NCI-H345 treated with DMSO at 0.1 percent for 48 hours (cell line): ENCODE data around the gene SLC7A9.

Experiments used
- DNase-seq: peaks from one replicate; lab custom pipeline; 2025; ENCODE audit not compliant: unreplicated experiment; lab: John Stamatoyannopoulos, UW

SLC7A9 gene

DNA sequence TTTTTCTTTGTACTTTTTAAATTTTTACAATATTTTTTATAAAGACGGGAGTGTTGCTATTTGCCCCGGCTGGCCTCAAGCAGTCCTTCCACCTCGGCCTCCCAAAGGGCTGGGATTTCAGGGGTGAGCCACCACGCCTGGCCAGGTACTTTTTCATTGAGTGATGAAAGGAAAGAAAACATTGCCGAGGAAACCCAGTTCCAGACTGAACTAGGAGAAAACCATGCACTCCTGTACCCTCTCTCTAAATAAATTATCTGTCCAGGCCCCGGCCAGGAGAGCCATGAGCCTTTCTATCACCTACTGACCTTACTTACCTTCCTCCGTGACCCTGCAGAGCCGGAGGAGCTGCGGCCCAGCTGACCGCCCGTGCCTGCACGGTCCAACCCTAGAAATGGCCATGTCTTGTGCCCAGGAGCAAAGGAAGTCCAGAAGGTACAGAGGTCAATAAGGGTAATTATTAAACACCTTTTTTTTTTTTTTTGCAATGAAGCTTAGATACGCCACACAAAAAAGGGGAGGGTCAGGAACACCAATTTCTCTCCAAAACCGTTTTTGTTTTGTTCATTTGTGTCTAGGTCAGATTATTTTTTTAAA, at the start of gene SLC7A9:
SLC7A9 (minus strand) TSS at position 399 of the 597 bp plus-strand sequence. CDS start 1,233 bp downstream, outside the sequence.
- no peak for DNase-seq

DNA sequence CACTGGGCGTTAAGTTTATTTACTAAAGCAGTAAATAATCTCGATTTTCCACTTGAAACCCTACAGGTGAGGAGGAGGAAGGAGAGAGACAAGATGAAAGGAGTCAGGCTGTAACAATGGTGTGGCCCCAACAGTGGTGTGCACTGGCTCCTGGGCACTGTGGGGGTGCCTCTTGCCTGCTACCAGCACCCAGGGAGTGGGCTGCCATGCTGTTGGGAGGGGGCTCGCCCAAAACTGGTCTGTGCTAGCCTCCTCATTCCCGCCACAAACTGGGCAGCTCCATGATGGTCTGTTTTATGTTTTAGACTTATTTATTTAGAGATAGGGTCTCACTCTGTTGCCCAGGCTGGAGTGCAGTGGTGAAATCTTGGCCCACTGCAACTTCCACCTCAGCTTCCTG, 49.8 kb upstream of the SLC7A9 start:
- DNase-seq = no peak

DNA sequence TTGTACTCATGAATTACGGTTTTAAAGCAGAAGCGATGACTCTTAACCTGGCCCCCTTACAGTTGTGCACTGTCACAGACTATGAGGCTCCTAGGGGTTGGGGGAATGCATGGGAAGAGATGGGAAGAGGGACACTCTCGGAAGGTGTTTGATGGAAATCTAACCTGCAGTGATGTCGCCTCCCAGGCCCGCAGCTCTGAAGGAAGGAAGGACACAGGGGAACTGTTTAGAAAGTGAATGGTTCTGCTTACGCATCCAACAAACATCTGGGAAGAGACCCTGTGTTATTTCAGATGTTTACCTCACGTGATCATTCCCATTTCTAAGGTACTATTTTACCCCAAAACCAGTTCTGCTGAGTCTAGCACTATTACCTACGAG, 48.0 kb upstream of the SLC7A9 start:
- no peak for DNase-seq

DNA sequence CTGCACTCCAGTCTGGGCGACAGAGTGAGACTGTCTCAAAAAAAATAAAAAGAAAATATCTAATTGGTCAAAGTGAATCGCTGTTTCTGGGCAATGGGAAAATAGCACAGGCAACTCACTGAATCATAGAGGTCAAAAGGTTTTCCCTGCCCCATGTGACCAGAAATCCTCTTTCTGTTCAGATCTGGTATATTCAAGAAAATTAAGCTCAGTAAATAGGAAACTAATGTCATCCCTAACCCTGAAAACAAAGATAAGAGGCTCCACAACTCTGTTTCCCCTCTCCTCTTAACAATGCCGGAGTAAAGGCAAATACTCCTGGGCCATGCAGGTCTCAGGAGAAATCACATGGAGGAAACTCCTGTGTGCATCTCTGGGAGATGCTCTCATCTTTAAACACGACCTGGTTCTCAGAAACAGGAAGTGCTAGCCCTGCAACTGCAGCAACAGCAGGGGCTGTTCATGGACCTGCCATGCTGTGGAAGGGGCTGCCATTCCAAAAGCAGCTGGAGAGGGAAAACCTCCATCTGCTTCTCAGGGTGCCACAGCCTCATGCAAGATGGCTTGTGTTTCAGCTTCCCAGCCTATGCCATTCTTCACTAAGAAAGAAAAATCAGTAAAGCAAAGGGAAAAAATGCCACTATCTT, 47.5 kb upstream of the SLC7A9 start:
- no peak for DNase-seq

DNA sequence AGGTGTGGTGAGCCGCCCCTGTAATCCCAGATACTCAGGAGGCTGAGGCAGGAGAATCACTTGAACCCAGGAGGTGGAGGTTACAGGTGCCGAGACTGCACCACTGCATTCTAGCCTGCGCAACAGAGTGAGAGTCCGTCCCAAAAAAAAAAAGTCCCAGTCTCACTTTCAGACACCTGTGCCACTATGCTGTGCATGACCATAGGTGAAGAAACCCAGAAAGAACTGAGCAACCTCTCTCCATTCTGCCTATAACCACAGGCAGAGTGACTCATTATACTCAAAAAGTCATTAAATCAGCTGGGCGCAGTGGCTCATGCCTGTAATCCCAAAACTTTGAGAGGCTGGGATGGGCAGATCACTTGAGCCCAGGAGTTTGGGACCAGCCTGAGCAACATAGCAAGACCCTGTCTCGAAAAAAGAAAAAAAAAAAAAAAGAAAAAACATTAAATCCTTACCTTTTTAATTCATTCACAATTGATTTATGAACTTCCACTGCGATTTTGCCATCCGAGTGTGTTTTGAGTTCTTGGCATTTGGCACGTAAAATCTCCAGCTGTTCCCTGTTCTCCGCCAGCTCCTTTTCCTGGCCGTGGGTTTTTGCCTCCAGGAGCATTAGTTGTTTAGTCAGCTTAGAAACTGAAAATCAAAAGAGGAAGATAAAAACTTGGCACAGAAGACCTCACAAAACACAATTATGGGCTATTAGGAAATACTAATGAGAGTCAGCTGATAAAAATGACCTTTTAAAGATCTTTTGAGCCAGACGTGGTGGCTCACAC, 45.5 kb upstream of the SLC7A9 start:
- no peak for DNase-seq

DNA sequence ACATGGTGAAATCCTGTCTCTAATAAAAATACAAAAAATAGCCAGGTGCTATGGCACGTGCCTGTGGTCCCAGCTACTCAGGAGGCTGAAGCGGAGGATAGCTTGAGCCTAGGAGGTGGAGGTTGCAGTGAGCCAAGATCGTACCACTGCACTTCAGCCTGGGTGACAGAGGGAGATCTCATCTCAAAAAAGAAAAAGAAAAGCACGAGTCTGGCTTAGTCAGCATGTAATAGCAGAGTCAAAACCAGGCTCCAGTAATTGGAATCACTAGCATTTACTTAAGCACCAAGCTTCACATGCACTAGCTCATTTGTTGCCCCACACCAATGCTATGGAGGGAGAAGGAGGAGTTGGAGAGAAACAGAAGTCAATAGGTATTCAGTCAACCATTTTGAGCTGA, 41.9 kb upstream of the SLC7A9 start:
- no peak for DNase-seq

DNA sequence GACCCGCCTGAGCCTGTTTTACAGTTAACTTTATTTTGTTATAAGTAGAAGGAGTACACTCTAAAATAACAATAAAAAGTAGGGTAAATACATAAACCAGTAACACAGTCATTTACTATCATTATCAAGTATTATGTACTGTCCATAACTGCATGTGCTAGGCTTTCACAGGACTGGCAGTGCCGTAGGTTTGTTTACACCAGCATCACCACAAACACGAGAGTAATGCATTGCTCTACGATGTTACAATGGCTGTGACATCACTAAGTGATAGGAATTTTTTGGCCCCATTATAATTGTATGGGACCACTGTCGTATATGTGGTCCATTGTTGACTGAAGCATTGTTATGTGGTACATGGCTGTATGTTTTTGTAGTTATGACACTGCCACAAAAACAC, 41.3 kb upstream of the SLC7A9 start:
- DNase-seq = no peak

DNA sequence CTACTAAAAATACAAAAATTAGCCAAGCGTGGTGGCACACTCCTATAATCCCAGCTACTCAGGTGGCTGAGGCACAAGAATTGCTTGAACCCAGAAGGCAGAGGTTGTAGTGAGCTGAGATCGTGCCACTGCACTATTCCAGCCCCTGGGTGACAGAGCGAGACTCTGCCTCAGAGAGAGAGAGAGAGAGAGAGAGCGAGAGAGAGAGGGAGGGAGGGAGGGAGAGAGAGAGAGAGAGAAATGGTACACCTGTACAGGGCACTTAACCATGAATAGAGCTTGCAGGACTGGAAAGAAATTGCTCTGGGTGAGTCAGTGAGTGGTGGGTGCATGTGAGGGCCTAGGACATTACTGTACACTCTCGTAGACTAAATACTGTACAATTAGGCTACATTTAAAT, 40.5 kb upstream of the SLC7A9 start:
- DNase-seq = no peak

DNA sequence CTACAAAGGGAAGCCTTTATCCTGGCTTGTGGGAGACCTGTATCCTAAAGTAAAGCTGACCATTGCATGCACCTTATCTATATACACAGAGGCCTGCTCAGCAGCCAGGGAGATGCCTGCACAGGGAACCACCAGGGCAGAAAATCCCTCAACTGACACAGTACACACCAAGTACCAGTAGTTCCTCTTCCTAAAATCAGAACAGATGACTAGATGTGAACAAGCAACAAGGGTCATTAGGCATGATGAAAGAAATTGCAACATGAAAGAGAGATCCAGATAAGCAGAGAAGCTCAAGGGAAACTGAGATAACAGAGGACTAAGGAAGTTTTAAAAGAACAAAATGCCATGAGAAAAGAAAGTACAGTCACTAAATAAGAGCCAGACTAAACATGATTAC, 39.7 kb upstream of the SLC7A9 start:
- no peak for DNase-seq

DNA sequence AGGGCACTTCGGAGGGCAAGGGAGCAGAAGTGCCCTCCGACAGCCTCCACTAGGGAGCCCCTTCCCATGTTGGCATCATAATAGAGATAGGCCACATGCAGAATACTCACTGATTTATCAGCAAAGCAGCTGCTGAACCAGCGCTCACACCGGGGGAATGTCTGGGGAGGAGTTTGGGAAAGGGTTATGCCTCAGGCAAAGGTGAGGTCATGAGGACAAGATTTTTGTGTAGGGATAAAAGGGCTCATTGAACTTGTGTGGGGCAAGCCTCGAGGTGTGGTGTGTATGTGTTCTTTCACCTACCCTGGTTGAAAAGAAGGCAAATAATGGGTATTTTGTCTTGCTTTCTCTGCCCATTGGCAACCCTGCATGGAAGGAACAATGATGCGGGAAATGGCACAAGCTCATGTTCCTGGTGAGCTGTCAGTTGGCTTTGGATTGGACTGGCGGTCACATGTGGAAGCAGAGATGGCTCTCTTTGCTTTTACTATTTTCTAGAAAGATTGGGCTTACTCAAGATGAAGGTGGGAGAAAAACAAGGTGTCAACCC, 39.1 kb upstream of the SLC7A9 start:
- DNase-seq = no peak

DNA sequence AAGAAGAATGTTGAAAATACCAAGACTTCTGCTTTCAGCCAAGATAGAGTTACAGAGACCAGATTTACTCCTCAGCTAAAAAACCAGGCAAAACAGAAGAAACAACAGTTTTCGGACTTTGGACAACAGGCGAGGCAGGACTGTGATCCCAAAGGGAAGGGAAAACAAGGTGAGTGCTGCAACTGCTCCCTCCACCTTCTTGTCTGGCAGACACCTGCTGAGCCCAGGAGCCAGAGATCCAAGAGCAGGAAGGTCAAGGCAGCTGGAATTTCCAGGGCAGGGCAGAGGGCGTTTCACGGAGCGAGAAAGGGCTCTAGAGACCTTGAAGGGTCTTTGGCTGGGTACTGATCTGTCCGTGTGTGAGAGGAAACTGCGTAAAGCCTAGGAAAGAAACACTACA, 32.9 kb upstream of the SLC7A9 start:
- DNase-seq = no peak

DNA sequence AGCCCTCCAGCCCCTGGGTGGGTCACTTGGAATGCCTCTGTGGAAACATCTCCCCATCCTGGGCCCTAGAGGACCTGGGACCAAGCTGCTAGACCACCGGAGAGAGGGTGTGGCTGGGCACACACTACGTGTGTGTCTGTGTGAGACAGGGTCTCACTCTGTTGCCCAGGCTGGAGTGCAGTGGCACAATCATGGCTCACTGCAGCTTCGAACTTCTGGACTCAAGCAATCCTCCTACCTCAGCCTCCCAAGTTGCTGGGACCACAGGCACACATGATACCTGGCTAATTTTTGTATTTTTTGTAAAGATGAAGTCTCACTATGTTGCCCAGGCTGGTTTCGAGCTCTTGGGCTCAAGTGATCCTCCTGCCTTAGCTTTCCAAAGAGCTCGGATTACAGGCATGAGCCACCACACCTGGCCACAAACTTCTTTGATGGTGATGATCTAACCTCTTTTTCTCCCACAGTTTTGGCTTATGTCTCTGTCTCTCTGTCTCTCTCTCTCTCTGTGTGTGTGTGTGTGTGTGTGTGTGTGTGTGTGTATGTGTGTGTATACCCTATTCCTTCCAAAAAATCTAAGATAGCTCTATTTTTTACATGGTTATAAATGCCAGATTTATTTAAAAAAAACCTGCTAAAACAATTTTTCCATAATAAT, 32.1 kb upstream of the SLC7A9 start:
- DNase-seq = no peak

DNA sequence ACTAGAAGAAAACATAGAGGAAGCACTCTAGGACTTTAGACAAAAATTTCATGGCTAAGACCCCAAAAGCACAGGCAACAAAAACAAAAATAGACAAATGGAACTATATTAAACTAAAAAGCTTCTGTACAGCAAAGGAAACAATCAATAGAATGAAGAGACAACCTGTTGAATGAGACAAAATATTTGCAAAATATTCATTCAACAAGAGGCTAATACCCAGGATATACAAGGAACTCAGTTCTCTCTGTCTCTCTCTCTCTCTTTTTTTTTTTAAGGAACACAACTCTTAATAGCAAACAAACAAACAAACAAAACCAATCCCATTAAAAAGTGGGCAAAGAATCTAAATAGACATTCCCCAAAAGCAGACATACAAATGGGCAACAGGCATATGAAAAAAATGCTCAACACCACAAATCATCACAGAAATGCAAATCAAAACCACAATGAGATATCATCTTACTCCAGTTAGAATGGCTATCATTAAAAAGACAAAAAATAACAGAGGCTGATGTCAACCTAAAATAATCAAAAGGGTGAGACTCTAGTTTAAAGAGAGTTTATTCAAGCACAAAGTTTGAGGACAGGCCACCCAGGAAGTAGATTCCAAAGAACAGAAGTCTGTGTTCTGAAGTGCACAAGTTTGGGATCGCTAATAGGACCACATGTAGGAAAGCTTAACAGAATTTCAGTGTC, 27.1 kb upstream of the SLC7A9 start:
- DNase-seq = no peak

DNA sequence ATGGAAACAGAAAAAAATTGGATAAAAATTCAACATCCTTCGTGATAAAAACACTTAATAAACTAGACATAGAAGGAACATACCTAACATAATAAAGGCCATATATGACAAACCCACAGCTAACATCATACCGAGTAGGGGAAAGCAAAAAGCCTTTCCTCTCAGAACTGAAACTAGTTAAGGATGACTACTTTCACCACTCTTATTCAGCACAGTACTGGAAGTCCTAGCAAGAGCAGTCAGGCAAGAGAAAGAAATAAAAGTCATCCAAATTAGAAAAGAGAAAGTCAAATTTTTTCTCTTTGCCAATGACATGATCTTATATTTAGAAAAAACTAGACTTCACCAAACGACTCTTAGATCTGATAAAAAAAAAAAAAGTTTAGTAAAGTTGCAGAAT, 25.8 kb upstream of the SLC7A9 start:
- DNase-seq = no peak

DNA sequence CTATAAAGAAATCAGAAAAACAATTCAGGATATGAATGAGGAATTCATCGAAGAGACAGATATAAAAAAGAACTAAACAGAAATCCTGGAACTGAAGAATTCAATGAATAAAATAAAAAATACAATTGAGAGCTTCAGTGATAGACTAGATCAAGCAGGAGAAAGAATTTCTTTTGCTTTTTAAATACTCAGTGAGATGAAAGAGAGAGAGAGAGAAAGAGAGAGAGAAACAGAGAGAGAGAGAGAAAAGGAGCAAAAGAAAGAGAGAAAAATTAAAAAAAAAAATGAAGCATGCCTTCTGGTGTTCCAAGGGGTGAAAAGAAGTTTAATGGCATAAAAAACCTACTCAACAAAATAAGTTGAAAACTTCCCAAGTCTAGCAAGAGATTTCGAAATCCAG, 22.0 kb upstream of the SLC7A9 start:
- no peak for DNase-seq

DNA sequence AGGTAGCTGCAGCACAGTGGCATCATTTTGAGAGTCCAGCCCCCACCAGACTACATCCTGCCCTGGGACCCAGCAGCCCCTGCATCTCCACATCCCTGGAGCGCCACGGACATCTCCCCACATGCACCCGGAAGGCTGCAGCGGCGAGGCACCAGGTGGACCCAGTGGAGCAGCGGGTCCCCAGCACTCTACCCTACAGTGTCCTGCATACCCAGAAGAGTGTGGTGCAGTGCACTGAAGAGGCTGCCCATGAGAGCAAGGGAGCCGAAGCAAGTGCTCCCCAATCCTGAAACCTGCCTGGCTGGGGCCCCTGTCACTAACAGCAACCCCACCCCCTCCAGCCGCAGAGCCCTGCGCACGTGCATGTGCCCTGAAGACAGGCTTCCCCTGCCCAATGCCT, 21.3 kb upstream of the SLC7A9 start:
- no peak for DNase-seq

DNA sequence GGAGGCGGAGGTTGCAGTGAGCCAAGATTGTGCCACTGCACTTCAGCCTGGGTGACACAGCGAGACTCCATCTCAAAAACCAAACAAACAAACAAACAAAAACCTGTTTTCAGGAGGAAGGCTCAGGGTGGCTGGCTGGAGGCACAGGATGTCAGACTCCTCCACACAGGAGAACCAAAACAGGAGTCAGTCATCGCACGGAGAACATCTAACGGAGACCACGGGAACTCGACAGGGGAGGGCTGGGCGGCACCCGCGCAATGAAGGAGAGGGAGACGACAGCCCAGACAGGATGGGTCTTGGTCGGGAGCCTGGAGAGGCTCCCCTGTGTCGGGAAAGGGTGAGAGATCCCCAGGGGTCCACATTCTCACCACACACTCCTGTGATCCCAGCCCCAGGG, 20.8 kb upstream of the SLC7A9 start:
- no peak for DNase-seq

DNA sequence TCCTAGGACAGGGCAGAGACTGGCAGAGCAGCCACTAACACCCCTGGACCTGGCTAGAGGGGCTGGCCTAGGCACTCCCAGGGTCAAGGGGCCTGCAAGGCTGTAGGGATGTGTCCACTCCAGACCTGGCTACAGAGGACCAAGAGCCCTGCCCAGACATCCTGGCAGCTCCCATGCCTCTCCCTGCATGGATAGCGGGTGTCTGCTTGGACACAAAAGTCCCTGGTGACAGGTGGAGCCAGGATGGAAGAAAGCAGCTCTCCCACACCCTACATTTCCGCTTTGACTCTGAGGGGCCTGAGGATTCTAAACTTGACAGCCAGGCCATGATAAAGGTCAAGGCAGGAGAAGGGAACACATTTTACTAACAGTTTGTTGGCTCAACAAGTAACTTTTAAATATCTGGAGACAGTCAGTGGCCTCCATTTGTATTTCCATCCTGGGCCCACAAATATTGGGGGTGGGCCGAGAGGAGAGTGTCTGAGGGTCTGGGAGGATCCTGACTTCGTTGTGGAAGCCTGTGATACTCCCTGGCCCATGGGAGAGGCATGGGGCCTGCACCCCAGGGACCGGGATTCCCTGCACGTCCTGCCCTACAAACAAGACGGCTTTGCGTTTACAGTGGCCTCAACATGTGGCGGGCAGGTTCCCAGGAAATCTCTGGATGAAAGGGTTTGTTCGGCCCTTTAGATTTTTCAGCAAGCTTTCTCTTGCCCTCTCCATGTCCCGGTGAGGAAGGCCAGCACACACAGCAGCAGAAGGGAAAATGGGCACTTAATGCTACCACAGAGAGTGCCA, 19.8 kb upstream of the SLC7A9 start:
- no peak for DNase-seq

DNA sequence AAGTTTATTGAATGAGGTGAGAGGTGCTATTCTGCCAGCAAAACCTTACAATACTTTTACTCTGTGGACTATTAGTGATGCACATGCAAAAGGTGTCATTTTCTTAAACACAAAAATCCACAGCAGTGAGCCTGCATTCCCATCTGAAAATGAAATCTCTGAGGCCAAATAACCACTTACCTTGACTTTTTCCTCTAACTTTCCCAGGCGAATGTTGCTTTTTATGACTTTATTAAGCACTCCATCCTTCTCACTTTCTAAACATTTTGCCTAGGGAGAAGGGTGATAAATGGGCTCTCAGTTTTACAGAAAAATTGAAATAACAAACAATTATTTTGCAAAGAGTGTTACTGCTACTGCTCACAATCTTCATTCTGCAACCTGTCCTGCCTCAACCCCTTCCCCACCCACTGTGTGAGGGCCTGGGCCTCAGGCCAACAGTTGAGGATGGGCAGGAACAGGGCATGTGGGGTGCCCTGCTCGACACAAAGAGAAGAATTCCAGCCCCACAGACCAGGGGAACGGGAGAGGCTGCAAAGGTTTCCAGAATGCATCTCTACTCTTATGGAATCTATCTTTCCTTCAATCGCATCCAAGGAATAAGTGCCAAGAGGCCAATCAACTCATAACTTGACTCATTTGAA, 18.1 kb upstream of the SLC7A9 start:
- no peak for DNase-seq

DNA sequence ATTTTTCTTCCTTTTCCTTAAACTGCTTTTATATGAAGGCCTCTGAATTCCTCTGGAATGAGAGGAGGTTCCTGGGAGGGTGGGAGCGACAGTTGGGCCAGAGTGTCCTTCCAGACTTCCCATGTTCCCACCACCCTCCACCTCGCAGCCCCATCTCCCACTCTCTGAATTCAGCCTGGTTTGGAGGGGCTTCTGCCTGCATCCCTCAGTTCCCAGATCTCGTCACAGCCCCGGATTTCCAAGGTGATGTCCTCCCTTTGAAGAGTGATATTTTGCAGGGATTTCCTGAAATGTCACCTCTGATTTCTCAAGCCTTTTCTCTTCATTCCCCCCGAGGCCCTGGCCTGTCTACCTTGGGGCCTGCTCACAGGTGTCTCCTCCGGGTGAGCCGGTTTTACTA, 16.7 kb upstream of the SLC7A9 start:
- no peak for DNase-seq
